Fibroblast of pulmonary artery (primary cell): ENCODE results near the gene ZBTB7B.
A peak's percentile ranks its signal among the peaks of the same experiment; 100 is the strongest.

Experiments used
- DNase-seq: peaks from one replicate; pipeline ENCODE4 v3.0.0-alpha.2; 2010; ENCODE audit warnings: low read depth
- H3K4me3 ChIP-seq: replicated peaks from 2 replicates; pipeline ENCODE4 v1.5.1; 2011; ENCODE audit warnings: low read depth, mild to moderate bottlenecking, control low read depth, low read length, moderate library complexity
- CTCF ChIP-seq: IDR thresholded peaks from 2 replicates; pipeline ENCODE4 v1.5.1; 2011; ENCODE audit warnings: mild to moderate bottlenecking, control low read depth, low read length, inconsistent platforms; ENCODE audit errors: missing control alignments

Gene ZBTB7B

GRCh38 chr1:155052439-155053395 lies 50.1 kb downstream of the ZBTB7B start:
- peak; percentile 33 for TF ChIP-seq CTCF
- H3K4me3 ChIP-seq = peak overlapping the region; percentile 70
- no peak for DNase-seq

GRCh38 chr1:155053531-155054105 lies 51.0 kb downstream of the ZBTB7B start:
- H3K4me3 ChIP-seq = no peak overlapping the region
- no peak for TF ChIP-seq CTCF

GRCh38 chr1:155057104-155057503 lies 54.5 kb downstream of the ZBTB7B start:
- no peak for TF ChIP-seq CTCF
- no peak overlapping the region for H3K4me3 ChIP-seq
- DNase-seq = no peak

More at GRCh38 chr1:155053531-155054105, 51.0 kb downstream of the ZBTB7B start:
- no peak for DNase-seq

- no peak overlapping the region for H3K4me3 ChIP-seq
- no peak for TF ChIP-seq CTCF
- no peak for DNase-seq
Measured at GRCh38 chr1:155057788-155058211, 55.2 kb downstream of the ZBTB7B start.

GRCh38 chr1:155060736-155061135 lies 58.1 kb downstream of the ZBTB7B start:
- no peak overlapping the region for H3K4me3 ChIP-seq
- no peak for DNase-seq
- TF ChIP-seq CTCF = no peak

GRCh38 chr1:155061381-155062150 lies 59.0 kb downstream of the ZBTB7B start:
- TF ChIP-seq CTCF = peak; percentile 98

More at GRCh38 chr1:155061381-155062150, 59.0 kb downstream of the ZBTB7B start:
- H3K4me3 ChIP-seq = no peak overlapping the region
- peak; percentile 85 for DNase-seq
